ENCODE measurements around the gene PRKCH. TPM values are rescaled to one million over a fixed set of nuclear protein-coding genes. Genes with fewer than 3 reads are reported as not detected.

PRKCH gene
- total RNA-seq, 2 experiments from 2014 or later = 0.85 to 2.3 TPM

GRCh38 chr14:61326847-61327246, 5.5 kb downstream of the PRKCH start:
- Histone ChIP-seq H3K9me2 (ENCODE audit: insufficient read depth, low read length) (no peaks in the 10 kb centered on the region), H3K4me1 (ENCODE audit: insufficient read depth, low read length, poor library complexity, severe bottlenecking) (no peaks in the 10 kb centered on the region), H3K27ac (ENCODE audit: low read depth, low read length, poor library complexity, severe bottlenecking) (no peak overlapping the region), H3K36me3 (ENCODE audit: insufficient read depth, low read length) (no peaks in the 10 kb centered on the region), H3K9me3 (ENCODE audit: low read length) (no peaks in the 10 kb centered on the region), H3K4me3 (ENCODE audit: low read depth, low read length, poor library complexity, severe bottlenecking) (no peak overlapping the region), H3K79me2 (ENCODE audit: insufficient read depth, low read depth, low read length) (no peaks in the 10 kb centered on the region), H3K4me2 (ENCODE audit: low read length) (no peak overlapping the region), H2AFZ (ENCODE audit: low read length) (no peak overlapping the region), H4K20me1 (ENCODE audit: insufficient read depth, low read length) (no peaks in the 10 kb centered on the region)
- ChIA-PET POLR2A (no interaction called here), CTCF (ENCODE audit: unreplicated experiment) (no interaction called here)
- DNase-seq (ENCODE audit: low spot score) = no peak
- TF ChIP-seq EZH2phosphoT487 (IDR thresholded peaks at IDR 0.05; ENCODE audit: borderline replicate concordance, low read depth, low read length) (no peak), CTCF (conservative IDR thresholded peaks at IDR 0.05; ENCODE audit: low read length) (no peak)
- no TSS peak for BruUV-seq (replicated peaks)
- intact Hi-C loops (cut with micrococcal nuclease; ENCODE audit: unreplicated experiment) = no loop called here

- Histone ChIP-seq H3K4me3 (ENCODE audit: low read depth, low read length, poor library complexity, severe bottlenecking) (no peak overlapping the region), H3K4me1 (ENCODE audit: insufficient read depth, low read length, poor library complexity, severe bottlenecking) (no peaks in the 10 kb centered on the region), H2AFZ (ENCODE audit: low read length) (no peak overlapping the region), H3K9me3 (ENCODE audit: low read length) (no peaks in the 10 kb centered on the region), H3K79me2 (ENCODE audit: insufficient read depth, low read depth, low read length) (no peaks in the 10 kb centered on the region), H3K9me2 (ENCODE audit: insufficient read depth, low read length) (no peaks in the 10 kb centered on the region), H3K36me3 (ENCODE audit: insufficient read depth, low read length) (no peaks in the 10 kb centered on the region), H3K27ac (ENCODE audit: low read depth, low read length, poor library complexity, severe bottlenecking) (no peak overlapping the region), H4K20me1 (ENCODE audit: insufficient read depth, low read length) (no peaks in the 10 kb centered on the region), H3K4me2 (ENCODE audit: low read length) (no peak overlapping the region)
- no TSS peak for BruUV-seq (replicated peaks)
- CTCF ChIA-PET (ENCODE audit: unreplicated experiment) = no interaction called here
- intact Hi-C loops (cut with micrococcal nuclease; ENCODE audit: unreplicated experiment) = no loop called here
- no peak for DNase-seq (ENCODE audit: low spot score)
- POLR2A ChIA-PET = interaction anchor here (0.7 to 0.9 kb wide), 2 partner anchors 11 to 181 kb away, joined by 3 to 5 read pairs; no protein-coding TSS in a partner anchor
- no peak for TF ChIP-seq CTCF (conservative IDR thresholded peaks at IDR 0.05; ENCODE audit: low read length)
- TF ChIP-seq EZH2phosphoT487 (IDR thresholded peaks at IDR 0.05; ENCODE audit: borderline replicate concordance, low read depth, low read length) = no peak
Measured at GRCh38 chr14:61328626-61329262, 7.4 kb downstream of the PRKCH start.

GRCh38 chr14:61329478-61330051, 8.2 kb downstream of the PRKCH start:
- ChIA-PET CTCF (ENCODE audit: unreplicated experiment) (no interaction called here), POLR2A (interaction anchor here (0.7 kb wide), 1 partner anchor 11 kb away, joined by 5 read pairs; no protein-coding TSS in a partner anchor)
- H3K4me1 ChIP-seq (ENCODE audit: insufficient read depth, low read length, poor library complexity, severe bottlenecking) = no peaks in the 10 kb centered on the region
- no peak overlapping the region for H3K4me2 ChIP-seq (ENCODE audit: low read length)
- TF ChIP-seq CTCF (conservative IDR thresholded peaks at IDR 0.05; ENCODE audit: low read length) = no peak
- no peak for TF ChIP-seq EZH2phosphoT487 (IDR thresholded peaks at IDR 0.05; ENCODE audit: borderline replicate concordance, low read depth, low read length)
- no peaks in the 10 kb centered on the region for H4K20me1 ChIP-seq (ENCODE audit: insufficient read depth, low read length)
- DNase-seq (ENCODE audit: low spot score) = peak; percentile 30
- H2AFZ ChIP-seq (ENCODE audit: low read length) = no peak overlapping the region
- no peaks in the 10 kb centered on the region for H3K9me2 ChIP-seq (ENCODE audit: insufficient read depth, low read length)
- BruUV-seq (replicated peaks) = no TSS peak
- no peaks in the 10 kb centered on the region for H3K79me2 ChIP-seq (ENCODE audit: insufficient read depth, low read depth, low read length)
- H3K4me3 ChIP-seq (ENCODE audit: low read depth, low read length, poor library complexity, severe bottlenecking) = no peak overlapping the region
- intact Hi-C loops (cut with micrococcal nuclease; ENCODE audit: unreplicated experiment) = no loop called here
- H3K9me3 ChIP-seq (ENCODE audit: low read length) = no peaks in the 10 kb centered on the region
- no peaks in the 10 kb centered on the region for H3K36me3 ChIP-seq (ENCODE audit: insufficient read depth, low read length)
- no peak overlapping the region for H3K27ac ChIP-seq (ENCODE audit: low read depth, low read length, poor library complexity, severe bottlenecking)
